ENCODE measurements around the gene CBX3.

DNA sequence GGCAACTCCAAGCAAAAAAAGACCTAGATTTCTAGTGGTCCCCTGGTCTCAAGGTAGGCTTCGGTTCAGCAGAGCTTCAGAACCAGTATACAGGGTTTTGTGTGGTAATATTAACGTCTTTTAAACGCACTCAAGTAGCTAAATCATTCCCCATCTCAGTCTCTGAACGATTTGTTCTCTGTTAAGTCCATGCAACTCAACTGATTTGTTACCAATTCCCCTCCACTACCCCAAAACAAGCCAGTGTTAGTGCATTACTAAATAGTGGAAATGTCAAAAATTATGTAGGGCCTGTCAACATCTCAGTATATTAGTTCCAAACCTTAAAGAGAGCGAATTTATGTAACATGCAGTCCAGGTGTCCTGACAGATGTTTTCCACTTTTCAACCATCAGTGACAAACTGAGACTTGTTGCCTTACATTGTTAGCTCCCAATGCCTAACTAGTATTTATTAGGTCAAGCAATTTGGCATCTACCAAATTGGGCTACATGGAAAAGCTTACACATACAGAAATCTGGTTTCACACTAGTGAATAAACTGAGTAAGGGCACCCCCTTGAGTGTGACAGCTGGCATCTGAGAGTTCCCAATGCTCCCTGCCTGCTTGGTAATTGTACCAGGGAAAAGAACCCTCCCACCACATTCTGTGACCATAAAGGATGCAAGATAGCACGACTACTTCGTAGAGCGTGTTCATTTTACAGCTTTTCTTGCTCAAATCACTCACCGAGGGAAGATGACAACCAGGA lies 13.2 kb upstream of the CBX3 start:
- TF ChIP-seq GATA3 (IDR thresholded peaks at IDR 0.05; ENCODE audit: low read depth, low read length) (no peak), GATA2 (IDR thresholded peaks at IDR 0.05; ENCODE audit: low read depth, low read length) (no peak)

Measured in SH-SY5Y (cell line).